NOMO-1 treated with dmso at 0.1 percent for 144 hours (cell line): ENCODE data around the gene LSM14B.
"Not testable (repeated sequence)": the region's sequence is repeated elsewhere in the genome, so short reads cannot be mapped to it uniquely, and the experiment has no call there.

Source experiments
- DNase-seq: peaks from one replicate; lab custom pipeline; 2025; ENCODE audit not compliant: unreplicated experiment; lab: John Stamatoyannopoulos, UW

LSM14B gene

DNA sequence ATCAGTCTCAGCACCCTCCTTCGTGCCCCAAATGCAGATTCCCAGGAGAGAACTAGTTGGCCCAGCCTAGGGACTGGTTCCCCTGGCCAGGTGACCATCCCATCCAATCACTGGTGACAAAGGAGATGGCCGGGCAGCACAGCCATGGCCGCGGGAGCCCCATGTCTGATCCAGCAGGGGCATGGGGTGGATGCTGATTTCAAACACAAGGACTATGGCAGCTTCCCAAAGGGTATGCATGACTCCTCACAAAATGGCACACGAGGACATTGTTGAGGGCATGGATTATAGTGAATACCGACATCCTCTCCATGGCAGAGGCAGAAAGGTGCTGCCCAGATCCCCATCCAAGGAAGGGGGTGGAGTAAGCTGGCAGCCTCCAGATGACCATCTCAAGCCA lies 9.9 kb upstream of the LSM14B start:
- DNase-seq: no peak

DNA sequence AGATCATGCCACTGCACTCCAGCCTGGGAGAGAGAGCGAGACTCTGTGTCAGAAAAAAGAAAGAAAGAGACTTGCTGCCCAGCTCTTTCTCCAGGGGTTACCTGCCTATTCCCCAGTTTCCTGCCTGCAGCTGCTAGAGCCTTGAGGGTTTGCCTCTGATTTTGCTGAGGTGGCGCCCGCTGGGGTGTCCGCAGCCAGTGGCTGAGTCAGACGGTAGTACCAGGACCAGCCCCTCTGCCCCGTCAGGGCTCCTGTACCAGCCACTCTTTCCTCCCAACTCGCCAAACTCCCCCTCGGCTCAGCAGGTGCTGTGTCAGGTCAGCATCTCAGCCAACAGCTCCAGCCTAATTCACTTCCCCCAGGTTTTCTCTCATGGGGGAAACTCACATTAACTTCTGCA lies 7.4 kb upstream of the LSM14B start:
- DNase-seq: no peak

DNA sequence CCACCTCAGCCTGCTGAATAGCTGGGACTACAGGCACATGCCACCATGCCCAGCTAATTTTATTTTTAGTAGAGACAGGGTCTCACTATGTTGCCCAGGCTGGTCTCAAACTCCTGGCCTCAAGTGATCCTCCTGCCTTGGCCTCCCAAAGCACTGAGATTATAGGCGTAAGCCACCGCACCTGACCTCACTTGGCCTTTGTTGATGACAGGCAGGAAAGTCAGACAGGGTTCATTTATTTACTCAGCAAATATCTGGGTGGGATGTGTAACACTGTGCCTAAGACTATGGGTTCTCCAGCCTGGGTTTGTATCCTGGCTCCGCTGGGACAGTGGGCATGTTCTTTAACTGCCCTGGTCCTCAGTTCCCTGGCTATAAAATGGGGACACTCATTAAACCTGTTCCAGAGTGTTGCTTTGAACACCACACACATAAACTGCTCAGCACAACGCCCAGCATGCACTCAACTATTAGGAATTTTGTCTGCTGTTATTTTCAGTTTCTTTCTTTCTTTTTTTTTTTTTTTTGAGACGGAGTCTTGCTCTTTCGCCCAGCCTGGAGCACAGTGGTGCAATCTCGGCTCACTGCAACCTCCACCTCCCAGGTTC lies 6.4 kb upstream of the LSM14B start:
- DNase-seq: not testable (repeated sequence)

DNA sequence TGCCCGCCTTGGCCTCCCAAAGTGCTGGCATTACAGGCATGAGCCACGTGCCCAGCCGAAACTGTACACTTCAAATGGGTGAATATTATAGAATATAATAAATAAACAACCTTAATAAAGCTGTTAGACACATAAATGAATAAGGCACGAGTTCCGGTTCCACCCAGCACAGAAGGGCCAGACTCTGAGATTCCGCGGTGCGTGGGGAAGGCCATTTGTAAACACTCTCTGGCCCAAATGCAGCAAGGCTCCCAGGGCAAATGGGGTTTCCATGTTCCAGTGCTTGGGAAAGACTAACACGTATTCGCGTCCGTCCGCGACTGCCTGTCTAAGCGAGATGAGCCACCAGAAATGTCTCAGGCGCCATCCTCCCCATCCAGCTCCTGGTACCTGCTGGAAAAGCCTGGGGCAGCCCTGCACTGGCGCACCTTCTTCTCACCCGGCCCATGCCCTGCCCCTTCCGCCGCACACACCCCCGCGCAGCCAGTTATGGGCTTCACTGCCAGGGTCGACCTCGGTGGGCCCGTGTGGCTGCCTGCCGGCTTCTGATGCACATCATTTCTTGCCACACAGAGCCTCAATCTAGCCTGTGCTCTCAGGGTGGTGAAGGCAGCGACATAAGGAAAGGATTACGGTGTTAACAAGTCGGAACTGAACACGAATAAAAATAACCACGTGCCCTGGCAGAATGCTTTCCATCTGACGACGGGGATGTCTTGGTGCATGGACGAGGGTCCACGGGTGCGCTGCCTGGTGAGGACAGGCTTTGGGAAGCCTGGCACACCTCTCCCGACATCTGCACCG lies 5.5 kb upstream of the LSM14B start:
- no peak for DNase-seq

DNA sequence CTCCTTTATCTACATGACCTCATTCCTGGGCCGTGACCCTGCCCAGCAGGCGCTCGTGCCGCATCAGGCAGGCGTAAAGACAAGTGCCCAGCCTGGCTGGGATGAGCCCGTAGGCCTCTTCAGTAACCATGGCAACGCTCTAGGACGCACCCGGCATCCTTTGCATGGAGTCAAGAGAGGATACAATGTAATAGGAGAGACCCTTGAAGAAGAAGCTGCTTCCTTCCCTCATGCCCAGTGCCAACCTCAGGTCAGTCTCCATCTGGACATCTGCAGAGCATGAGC lies 5.0 kb upstream of the LSM14B start:
- DNase-seq: no peak

DNA sequence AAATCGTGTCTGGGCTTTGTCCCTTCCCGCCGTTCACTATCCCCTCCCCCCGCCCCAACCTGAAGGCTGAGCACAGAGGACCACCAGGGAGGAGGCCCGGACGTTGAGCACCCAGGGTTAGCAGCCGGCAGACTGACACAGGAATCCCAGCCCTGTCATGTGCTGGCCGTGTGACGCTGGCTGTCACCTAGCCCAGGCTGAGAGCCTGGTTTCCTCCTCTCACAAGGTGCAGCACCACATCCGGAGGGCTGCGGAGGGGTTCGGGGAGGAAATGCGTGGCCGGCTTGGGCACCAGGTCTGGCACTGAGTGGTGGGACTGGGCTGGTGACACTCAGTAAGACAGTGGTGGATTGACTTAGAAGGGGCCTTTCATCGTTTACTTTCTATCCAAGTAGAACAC lies 4.6 kb upstream of the LSM14B start:
- DNase-seq: no peak

DNA sequence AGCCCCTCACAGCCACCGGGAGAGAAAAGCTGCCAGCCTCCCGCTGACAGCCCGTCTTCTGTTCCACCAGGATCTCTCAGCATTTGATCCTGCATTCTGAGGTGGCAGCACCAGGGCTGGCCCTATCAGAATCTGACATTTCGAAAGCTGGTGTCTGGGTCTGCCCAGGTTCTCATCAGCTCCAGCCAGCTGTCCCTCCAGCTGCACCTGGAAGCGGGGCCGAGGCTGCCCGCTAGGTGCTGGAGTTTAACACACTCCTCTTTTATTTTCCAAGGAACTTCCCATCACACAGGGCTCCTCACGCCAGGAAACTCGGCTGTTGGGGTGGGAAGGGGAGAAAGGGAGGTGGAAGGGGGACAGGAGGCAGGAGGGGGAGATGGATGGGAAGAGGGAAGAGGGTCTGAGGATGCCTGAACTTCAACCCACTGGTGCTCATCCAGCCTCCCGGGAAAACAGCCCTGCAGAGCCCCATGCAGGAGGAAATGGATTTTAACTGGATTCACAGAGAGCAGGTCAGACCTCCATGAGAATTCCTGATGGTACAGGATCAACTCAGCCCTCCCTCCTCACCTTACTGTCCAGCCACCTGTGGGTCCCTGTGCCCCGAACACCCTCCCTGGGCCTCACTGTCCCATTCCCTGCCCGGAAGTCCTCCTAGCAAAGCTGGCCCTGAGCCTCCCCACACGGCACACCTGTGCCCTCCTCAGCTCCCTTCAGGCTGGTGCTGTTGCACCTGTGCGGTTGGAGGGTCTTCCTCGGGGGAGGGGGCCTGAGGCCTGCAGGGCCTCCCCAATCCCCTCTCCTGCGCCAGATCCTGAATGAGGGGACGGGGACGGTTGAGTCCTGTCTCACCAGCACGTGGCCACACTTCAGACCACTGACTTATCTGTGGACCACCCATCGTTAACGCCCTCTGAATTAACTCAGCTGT lies 3.9 kb upstream of the LSM14B start:
- no peak for DNase-seq

DNA sequence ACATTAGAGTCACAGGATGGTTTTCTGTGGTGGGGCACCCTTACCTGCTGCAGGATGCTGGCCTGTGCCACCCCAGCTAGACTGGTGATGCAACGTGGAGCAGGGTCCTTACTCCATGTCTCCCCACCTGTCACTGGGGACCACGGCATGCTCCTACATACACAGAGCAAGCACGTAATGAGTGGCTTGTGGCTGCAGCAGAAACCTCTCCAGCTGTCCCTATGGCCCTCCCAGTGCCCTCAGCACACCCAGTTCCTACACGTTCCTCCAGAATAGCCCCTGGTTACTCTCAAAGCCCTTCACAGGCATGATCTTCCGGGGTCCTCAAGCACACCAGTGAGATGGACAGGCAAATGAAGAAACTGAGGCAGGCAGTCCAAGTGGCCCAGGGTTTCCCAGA lies 3.2 kb upstream of the LSM14B start:
- no peak for DNase-seq

DNA sequence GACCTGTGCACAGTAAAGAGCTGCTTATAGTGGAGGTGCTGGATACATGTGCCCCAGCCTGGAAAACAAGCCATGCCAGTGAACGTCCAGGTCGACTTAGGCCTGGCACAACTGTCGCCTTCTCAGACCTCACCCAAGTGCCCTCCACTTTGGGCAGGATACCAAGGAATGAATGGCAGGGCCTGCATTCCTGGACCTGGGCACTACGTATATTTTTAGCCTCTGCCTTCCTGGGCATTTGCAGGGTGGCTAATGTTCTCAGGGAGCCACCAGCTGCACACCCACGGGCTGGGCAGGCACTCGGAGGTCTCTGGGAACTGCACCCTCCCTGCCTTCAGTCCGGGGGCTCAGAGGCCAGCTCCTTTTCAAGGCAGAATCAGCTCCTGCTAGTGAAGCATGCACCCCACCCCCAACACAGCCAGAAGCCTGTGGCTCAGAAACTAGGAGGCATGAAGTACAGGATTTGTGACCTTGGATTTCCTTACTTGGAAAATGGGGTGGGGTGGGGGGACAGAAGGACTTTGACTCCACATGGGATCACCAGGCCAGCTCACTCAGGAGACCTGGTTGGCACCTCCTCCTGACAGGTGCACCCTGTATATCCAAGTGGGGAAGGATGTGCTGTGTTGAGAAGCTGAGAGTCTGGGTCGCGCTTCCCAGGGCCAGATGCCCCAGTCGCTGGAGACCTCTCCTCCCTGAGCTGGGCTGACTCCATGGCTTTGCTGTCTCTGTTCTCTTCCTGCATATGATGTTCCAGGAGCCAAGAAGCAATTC lies 2.5 kb upstream of the LSM14B start:
- DNase-seq: no peak

DNA sequence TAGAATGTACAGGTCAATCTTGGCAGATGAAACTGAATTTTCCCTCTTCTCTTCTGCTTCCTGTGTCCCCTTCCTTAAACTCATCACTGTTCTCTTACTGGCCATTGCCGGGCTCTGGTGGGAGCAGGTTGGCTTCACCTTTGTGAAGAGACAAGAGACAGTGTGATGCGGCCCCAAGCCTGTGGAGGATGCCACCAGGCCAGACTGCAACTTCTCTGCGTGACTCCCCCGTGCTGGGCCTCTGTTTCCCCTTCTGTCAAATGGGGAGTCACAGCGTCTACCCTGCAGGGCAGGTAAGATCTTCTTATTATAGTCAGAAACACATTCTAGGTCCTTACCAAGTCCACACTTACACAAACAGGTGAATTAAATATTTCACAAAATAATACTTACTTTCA lies 1.9 kb upstream of the LSM14B start:
- DNase-seq: no peak

DNA sequence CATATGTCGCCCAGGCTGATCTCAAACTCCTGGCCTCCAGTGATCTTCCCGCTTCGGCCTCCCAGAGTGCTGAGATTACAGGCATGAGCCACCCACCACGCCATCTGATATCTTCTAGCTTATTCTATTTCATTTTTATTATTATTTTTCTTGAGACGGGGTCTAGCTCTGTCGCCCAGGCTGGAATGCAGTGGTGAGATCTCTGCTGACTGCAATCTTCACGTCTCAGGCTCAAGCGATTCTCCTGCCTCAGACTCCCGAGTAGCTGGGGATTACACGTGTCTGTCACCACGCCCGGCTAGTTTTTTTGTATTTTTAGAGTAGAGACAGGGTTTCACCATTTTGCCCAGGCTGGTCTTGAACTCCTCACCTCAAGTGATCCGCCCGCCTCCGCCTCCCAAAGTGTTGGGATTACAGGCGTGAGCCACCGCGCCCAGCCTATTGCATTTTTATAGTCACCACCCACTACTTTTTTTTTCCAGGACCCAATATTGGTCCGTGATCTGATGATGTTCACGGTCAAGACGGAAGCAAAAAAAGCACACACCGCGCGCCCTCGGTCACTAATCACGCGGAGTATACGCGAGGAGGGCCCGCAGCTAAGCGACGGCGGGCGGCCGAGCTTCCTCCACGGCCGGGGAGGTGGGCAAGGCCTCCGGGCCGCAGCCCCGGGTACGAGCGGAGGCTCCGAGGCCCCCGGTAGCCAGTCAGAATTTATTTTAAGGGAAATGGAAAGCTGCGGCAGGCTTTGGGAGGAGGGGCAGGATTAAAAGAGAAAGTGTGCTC lies 1.1 kb upstream of the LSM14B start:
- peak; percentile 59 for DNase-seq

DNA sequence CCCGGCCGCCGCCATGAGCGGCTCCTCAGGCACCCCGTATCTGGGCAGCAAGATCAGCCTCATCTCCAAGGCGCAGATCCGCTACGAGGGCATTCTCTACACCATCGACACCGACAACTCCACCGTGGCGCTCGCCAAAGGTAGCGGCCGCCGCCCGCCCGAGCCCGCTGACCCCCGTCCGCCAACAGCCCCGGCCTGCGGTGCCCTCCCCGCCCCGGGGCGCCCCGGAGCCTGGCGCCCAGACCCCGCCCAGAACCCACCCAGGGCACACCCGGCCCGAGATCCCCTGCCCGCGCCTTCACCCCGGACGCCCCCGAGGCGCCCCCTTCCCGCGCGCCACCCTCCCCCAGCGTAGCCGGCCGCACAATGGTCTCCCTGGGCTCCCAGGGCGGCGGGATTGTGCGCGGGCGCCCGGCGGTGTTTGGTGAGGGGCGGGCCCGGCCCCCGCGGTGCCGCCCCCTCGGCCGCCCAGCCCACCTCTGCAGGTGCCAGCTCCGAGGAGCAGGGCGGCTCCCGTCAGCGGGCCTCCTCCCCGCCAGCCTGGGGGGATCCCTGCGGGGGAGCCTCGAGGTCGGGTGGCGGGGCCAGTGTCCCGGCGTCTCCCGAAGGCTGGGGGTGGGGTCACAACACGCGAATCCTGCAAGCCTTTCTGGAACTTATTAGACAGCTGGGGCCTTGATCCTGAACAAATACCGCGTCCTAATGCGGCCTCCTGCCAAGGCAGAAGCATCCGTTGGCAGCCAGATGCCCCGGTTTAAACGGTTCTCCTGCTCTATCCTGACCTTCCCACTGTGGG lies 577 bp downstream of the LSM14B start:
- no peak for DNase-seq

DNA sequence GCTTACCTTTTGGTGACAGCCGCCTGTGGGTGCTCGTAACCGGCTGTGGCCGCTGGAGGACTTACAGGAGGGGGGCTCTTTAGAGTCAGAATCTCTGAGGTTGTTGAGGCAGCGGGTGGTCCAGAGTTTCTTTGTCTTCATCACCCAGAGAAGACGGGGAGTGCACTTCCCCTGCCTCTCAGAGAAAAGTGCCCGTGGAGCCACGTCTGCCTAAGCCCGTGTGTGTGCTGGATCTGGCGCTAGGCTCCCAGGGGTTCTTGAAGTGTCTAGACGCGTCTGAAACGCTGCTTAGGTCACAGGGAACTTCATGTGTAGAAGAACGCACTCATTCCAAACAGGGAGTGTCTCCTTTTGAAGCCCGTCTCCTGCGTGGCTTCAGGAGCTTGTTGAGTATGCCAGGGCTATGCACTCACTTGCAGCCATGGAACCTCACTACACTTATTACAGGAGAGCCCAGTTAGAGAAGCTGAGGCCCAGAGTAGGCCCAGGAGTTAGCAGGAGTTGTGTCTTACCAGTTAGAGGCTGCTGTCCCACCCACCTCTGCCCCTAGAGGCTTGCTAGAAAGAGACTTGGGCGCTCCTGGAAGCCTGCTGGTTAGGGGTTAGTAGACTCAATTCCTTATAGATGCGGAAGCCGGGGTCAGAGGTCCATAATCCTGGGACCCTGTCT lies 1.3 kb downstream of the LSM14B start:
- DNase-seq: no peak

DNA sequence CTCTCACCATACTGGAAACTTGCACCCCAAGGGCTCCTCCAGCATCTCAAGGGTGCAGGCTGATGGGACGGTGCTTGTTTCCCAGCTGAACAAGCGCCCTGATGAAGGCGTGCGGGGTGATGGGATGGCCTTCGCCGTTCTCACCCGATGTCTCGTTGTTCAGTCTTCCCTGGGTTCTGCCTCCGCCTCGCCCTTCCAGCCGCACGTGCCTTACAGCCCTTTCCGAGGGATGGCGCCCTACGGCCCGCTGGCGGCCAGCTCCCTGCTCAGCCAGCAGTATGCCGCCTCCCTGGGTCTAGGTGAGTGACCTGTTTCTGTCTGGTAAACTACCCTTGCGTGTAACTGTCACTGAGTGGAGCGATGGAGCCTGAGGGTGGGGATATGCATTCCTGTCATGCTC lies 3.9 kb downstream of the LSM14B start:
- no peak for DNase-seq

DNA sequence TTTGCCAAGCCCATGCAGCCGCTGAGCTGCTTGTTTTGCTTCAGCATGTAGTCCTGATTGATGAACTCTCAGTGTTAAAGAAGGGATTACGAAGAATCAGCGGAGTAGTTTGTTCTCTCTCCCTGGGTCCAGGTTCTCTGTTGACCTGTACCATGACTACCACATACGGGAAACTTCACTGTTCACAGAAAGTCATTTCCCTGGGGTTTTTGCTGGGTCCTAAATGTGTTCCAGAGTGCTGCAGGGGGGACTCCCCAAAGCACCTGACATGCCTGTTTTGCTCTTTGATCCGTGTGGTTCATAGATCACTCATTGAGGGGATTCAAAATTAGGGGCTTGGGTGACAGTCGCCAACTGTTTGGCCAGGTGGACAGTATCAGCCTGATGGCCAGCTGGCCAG lies 5.5 kb downstream of the LSM14B start:
- DNase-seq: no peak

DNA sequence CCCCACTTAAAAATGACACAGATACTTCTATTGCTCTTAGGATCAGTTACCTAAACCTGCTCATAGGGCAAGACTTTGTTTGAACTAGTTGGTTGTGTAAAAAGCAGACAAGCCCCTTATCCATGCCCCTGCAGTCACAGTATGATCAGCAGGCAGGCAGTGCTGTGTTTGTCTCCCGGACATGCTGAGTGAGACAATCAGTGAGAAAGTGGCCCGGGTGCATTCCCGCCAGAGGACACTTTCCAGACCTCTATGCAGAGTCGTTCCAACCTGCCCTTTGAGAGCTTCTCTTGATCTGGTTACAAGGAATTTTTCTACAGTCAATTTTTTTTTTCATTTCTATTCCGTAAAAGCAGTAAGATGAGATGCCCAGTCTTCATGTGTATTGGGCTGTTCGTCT lies 6.2 kb downstream of the LSM14B start:
- no peak for DNase-seq

DNA sequence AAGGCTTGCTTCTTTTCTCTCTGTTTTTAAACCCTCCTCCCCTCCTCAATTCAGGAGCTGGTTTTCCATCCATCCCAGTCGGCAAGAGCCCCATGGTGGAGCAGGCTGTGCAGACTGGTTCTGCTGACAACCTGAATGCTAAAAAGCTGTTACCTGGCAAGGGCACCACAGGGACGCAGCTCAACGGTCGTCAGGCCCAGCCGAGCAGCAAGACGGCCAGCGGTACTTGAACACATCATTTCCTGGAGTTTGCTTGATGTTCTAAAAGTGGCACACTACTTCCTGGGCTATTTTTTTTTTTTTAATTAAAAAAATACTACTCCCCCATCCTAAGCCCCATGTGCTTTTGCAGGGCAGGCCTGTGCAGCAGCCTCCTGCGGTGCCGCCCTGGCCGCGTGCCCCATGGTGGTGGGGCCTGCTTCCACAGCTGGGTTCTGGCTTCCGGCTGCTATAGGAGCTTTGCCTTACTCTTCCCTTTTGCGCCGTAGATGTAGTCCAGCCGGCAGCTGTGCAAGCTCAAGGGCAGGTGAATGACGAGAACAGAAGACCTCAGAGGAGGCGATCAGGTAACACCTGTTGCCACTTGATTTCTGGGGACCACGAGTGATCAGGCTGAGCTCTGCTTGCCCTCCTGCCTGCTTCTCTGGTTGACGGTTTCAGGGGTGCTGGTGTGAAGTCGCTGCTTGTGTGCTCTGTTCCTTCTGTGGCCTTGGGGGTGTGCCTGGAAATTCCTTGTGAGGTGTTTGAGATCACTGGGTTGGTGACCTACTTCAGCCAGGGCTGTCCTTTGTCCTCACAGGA lies 7.7 kb downstream of the LSM14B start:
- DNase-seq: no peak

DNA sequence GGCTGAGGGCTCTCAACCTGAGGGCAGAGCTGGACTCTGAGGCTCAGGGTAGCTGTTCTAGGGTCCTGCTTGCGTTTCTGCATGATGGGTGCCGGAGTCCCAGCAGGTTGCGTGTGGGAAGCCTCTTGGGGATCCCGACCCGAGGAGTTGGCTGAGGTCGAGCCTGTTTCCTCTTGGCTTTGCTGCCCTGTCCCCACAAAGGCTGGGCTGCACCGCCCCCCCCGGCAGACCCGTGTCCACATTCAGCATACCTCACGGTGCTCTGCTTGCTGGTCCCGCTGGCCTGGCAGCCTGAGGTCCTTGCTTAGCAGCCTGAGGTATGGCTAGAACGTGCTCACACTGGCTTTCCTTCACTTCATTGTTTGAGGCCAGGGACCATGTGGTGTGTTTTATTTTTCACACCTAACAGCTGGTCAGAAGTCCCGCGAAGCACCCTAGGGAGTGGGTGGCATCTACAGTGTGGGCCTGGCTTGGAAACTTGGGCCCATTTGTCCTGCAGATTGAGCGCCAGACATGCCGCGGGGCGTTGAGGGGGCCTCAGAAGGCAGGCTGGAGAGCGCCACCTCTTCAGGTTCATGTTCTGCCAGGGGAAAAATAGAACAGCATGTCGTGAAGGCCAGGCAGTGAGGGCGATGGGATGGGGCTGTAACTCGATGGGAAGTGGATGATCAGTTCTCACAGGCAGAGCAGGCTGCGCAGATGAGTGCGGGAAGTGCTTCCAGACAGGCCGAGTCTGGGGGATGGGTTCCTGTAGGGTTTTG lies 9.5 kb downstream of the LSM14B start:
- DNase-seq: no peak
